MCF 10A (cell line): ENCODE measurements around the gene TOMT. TPM values are rescaled to one million over a fixed set of nuclear protein-coding genes. Genes with fewer than 3 reads are reported as not detected.

ENCODE experiments used
- BruUV-seq: library from RNA; stranded (reverse); fragments of 400-500 nt; replicated peaks from 2 replicates; lab custom pipeline; 2021; lab: Mats Ljungman, UMichigan
- CTCF ChIA-PET: fragments of 300-600 bp; sonication (Branson Sonifier 250); formaldehyde crosslinking; extraction: SDS; loops from one replicate; lab custom pipeline; 2021; ENCODE audit warnings: antibody characterized with exemption, inconsistent platforms; lab: Yijun Ruan, JAX
- POLR2A ChIA-PET: fragments of 300-600, 350-650 bp; sonication (Branson Sonifier 250); formaldehyde crosslinking; extraction: SDS; loops from one replicate; lab custom pipeline; 2020; ENCODE audit warnings: antibody characterized with exemption, inconsistent platforms; lab: Yijun Ruan, JAX
- DNase-seq: peaks from one replicate; pipeline ENCODE4 v3.0.0-alpha.2; 2018; ENCODE audit not compliant: unreplicated experiment
- H3K27ac Mint-ChIP-seq: one replicate; pipeline ENCODE4 v1.8.0; 2022; ENCODE audit warnings: mild to moderate bottlenecking, low read depth, mixed read lengths; ENCODE audit not compliant: unreplicated experiment
- H3K27me3 Mint-ChIP-seq: one replicate; pipeline ENCODE4 v1.8.0; 2022; ENCODE audit warnings: mixed read lengths; ENCODE audit not compliant: insufficient read depth, unreplicated experiment
- H3K36me3 Mint-ChIP-seq: one replicate; pipeline ENCODE4 v1.8.0; 2022; ENCODE audit warnings: mild to moderate bottlenecking, moderate library complexity, mixed read lengths; ENCODE audit not compliant: insufficient read depth, unreplicated experiment
- H3K4me1 Mint-ChIP-seq: one replicate; pipeline ENCODE4 v1.8.0; 2022; ENCODE audit warnings: mixed read lengths; ENCODE audit not compliant: insufficient read depth, unreplicated experiment
- H3K4me3 Mint-ChIP-seq: one replicate; pipeline ENCODE4 v1.8.0; 2022; ENCODE audit warnings: mild to moderate bottlenecking, moderate library complexity, mixed read lengths; ENCODE audit not compliant: unreplicated experiment
- H3K9me3 Mint-ChIP-seq: one replicate; pipeline ENCODE4 v1.8.0; 2022; ENCODE audit warnings: mixed read lengths; ENCODE audit not compliant: unreplicated experiment
- CTCF ChIP-seq: fragments of 200-600 bp; IDR thresholded peaks from one replicate; pipeline ENCODE4 v1.8.0; 2022; ENCODE audit warnings: antibody characterized with exemption, mild to moderate bottlenecking; ENCODE audit not compliant: unreplicated experiment
- intact Hi-C: fragments of 100-400 bp; cut with micrococcal nuclease; formaldehyde crosslinking; loops from 2 replicates; pipeline ENCODE4 v1.14.1; 2022
- total RNA-seq: library from RNA; stranded (reverse); gene quantifications from 2 replicates; pipeline ENCODE4 v1.2.3, GENCODE V29; 2022

TOMT gene
- total RNA-seq, 1 experiment from 2014 or later, result not detected

DNA sequence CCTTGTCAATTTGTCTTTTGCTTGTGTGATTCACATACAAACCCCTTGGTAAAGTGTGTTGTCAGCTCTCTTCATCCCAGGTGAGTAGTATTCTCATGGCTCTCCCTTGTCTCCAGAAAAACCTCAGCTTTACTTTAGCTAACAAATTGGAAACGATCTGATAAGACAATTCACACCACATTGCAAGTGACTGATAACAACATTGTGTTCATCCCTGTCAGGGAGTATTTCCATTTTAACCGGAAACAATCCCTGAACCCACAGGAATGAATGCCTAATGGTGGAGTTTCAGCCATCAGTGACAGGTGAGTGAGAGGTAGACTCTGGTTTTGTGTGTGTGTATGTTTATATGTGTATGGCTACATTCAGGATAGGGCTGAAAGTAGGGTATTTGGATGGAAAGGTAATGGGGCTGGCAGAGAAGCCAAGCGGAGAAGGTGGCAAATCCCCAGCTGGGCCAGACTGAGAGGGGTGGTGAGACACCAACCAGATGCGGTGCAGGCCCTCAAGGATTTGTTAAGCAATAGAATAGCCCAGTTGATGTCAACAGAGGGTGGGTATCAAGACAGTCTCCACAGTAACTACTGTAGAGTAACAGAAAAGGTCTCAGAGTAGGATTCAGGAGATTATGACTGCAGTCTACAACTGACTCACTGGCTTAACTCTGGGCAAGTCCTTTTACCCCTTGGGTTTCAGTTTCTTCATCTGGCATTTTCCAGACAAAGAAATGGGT, 17.5 kb upstream of the TOMT start:
- intact Hi-C loops, result no loop called here
- BruUV-seq, result no TSS peak
- no peak for TF ChIP-seq CTCF
- no peak for DNase-seq
- Mint-ChIP-seq H3K4me3 (no peak overlapping the region), H3K4me1 (peaks cover 8% of the 10 kb centered on the region), H3K9me3 (no peaks in the 10 kb centered on the region), H3K27me3 (no peaks in the 10 kb centered on the region), H3K27ac (no peak overlapping the region), H3K36me3 (peaks cover 7% of the 10 kb centered on the region)
- POLR2A ChIA-PET, result interaction anchor here (5.2 kb wide), 1 partner anchor 11 kb away, joined by 42 read pairs; no protein-coding TSS in a partner anchor
- CTCF ChIA-PET, result interaction anchor here (0.5 to 5.6 kb wide), 6 partner anchors 40 to 1098 kb away, joined by 3 to 45 read pairs (median 4); no protein-coding TSS in a partner anchor

DNA sequence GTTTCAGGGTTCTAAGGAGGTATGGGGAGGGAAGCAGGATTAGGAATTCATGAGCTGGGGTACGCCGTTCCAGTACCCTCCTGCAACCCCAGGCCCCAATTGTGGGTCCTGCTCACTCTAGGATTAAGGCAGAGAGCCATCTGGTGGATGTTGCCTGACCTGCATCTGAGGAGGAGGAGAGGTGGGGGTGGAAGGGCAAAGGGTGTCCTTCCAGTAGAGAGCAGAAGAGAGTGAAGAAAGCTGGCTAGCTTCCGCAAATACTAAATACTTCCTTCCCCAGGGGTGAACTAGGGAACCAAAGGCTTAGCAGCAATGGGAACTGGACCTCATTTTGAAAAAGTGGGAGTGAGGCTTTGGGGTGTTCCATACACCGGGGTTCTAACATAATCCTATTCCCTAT, 14.4 kb upstream of the TOMT start:
- ChIA-PET CTCF (interaction anchor here (0.6 to 8.8 kb wide), 38 partner anchors 9 to 341 kb away, joined by 3 to 155 read pairs (median 7); partner anchors contain the start of gene LAMTOR1), POLR2A (interaction anchor here (0.7 to 4.5 kb wide), 11 partner anchors 10 to 69 kb away, joined by 3 to 29 read pairs (median 5); partner anchors contain the start of gene LAMTOR1)
- Mint-ChIP-seq H3K27ac (peak overlapping the region; percentile 70), H3K36me3 (peaks cover 18% of the 10 kb centered on the region), H3K4me3 (no peak overlapping the region), H3K4me1 (no peaks in the 10 kb centered on the region), H3K9me3 (no peaks in the 10 kb centered on the region), H3K27me3 (no peaks in the 10 kb centered on the region)
- intact Hi-C loops, result loop anchor here (1.0 kb wide), 3 partner anchors 66 to 340 kb away; no protein-coding TSS in a partner anchor
- BruUV-seq, result no TSS peak
- peak; percentile 77 for TF ChIP-seq CTCF
- DNase-seq, result peak; percentile 69

GRCh38 chr11:72098741-72099140, 7.0 kb upstream of the TOMT start:
- Mint-ChIP-seq H3K4me1 (peaks cover 36% of the 10 kb centered on the region), H3K9me3 (no peaks in the 10 kb centered on the region), H3K27me3 (no peaks in the 10 kb centered on the region), H3K36me3 (peaks cover 62% of the 10 kb centered on the region), H3K27ac (no peak overlapping the region), H3K4me3 (no peak overlapping the region)
- ChIA-PET CTCF (interaction anchor here (0.6 to 6.3 kb wide), 6 partner anchors 8 to 136 kb away, joined by 3 to 47 read pairs (median 11); no protein-coding TSS in a partner anchor), POLR2A (interaction anchor here (1.6 to 6.7 kb wide), 4 partner anchors 13 to 81 kb away, joined by 3 to 42 read pairs (median 22); no protein-coding TSS in a partner anchor)
- intact Hi-C loops, result no loop called here
- no peak for TF ChIP-seq CTCF
- BruUV-seq, result no TSS peak
- DNase-seq, result no peak

DNA sequence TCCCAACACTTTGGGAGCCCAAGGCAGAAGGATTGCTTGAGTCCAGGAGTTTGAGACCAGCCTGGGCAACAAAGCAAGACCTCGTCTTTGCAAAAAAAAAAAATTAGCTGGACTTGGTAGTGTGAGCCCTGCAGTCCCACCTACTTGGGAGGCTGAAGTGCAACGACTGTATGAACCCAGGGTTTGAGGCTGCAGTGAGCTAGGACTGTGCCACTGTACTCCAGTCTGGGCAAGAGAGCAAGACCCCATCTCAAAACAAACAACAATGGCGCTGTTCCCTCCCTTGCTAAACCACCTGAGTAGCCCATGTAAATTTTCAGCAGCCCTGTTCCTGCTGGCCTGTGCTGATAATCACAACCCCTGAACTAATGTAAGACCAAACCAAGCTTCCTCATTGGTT, 5.7 kb upstream of the TOMT start:
- CTCF ChIA-PET, result interaction anchor here (0.6 to 6.3 kb wide), 6 partner anchors 9 to 83 kb away, joined by 3 to 47 read pairs (median 28); no protein-coding TSS in a partner anchor
- intact Hi-C loops, result no loop called here

More for the DNA sequence above, 5.7 kb upstream of the TOMT start:
- POLR2A ChIA-PET, result interaction anchor here (0.9 to 6.7 kb wide), 10 partner anchors 8 to 123 kb away, joined by 3 to 73 read pairs (median 12); partner anchors contain the start of gene ANAPC15
- no TSS peak for BruUV-seq
- H3K4me3 Mint-ChIP-seq, result no peak overlapping the region
- H3K27me3 Mint-ChIP-seq, result no peaks in the 10 kb centered on the region
- H3K27ac Mint-ChIP-seq, result peak overlapping the region; percentile 100
- peaks cover 69% of the 10 kb centered on the region for H3K36me3 Mint-ChIP-seq
- DNase-seq, result no peak
- H3K9me3 Mint-ChIP-seq, result no peaks in the 10 kb centered on the region
- TF ChIP-seq CTCF, result no peak
- H3K4me1 Mint-ChIP-seq, result peaks cover 43% of the 10 kb centered on the region
